Measurements from ENCODE around the gene CHRNA1. TPM values are rescaled to one million over a fixed set of nuclear protein-coding genes. Genes with fewer than 3 reads are reported as not detected.

The CHRNA1 gene
- total RNA-seq, 6 donors from 2014 or later, result 0.17 TPM; not detected in 5

GRCh38 chr2:174726212-174726611, 38.1 kb downstream of the CHRNA1 start:
- no peaks in the 10 kb centered on the region for H3K36me3 ChIP-seq
- H3K9me3 ChIP-seq, result no peaks in the 10 kb centered on the region
- H3K4me1 ChIP-seq, result peaks cover 8 to 14% (median 10%) of the 10 kb centered on the region in 4 donors
- ATAC-seq (ENCODE audit: low FRiP score in 2 of 2) (no peak), DNase-seq (no peak)
- H3K27ac ChIP-seq, result no peak overlapping the region
- peaks cover 0 to 12% (median 6%) of the 10 kb centered on the region in 4 donors for H3K27me3 ChIP-seq
- no peak for TF ChIP-seq EP300 (IDR thresholded peaks at IDR 0.05)
- TF ChIP-seq, protein P1, sequence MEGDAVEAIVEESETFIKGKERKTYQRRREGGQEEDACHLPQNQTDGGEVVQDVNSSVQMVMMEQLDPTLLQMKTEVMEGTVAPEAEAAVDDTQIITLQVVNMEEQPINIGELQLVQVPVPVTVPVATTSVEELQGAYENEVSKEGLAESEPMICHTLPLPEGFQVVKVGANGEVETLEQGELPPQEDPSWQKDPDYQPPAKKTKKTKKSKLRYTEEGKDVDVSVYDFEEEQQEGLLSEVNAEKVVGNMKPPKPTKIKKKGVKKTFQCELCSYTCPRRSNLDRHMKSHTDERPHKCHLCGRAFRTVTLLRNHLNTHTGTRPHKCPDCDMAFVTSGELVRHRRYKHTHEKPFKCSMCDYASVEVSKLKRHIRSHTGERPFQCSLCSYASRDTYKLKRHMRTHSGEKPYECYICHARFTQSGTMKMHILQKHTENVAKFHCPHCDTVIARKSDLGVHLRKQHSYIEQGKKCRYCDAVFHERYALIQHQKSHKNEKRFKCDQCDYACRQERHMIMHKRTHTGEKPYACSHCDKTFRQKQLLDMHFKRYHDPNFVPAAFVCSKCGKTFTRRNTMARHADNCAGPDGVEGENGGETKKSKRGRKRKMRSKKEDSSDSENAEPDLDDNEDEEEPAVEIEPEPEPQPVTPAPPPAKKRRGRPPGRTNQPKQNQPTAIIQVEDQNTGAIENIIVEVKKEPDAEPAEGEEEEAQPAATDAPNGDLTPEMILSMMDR (IDR thresholded peaks at IDR 0.05), result no peak
- TF ChIP-seq POLR2A (IDR thresholded peaks at IDR 0.05), result no peak
- TF ChIP-seq POLR2AphosphoS5 (IDR thresholded peaks at IDR 0.05), result no peak
- H3K4me3 ChIP-seq, result no peak overlapping the region
- WGBS, 2 donors, result 47 to 54% methylated on average over 4 of the region's 4 CpGs

DNA sequence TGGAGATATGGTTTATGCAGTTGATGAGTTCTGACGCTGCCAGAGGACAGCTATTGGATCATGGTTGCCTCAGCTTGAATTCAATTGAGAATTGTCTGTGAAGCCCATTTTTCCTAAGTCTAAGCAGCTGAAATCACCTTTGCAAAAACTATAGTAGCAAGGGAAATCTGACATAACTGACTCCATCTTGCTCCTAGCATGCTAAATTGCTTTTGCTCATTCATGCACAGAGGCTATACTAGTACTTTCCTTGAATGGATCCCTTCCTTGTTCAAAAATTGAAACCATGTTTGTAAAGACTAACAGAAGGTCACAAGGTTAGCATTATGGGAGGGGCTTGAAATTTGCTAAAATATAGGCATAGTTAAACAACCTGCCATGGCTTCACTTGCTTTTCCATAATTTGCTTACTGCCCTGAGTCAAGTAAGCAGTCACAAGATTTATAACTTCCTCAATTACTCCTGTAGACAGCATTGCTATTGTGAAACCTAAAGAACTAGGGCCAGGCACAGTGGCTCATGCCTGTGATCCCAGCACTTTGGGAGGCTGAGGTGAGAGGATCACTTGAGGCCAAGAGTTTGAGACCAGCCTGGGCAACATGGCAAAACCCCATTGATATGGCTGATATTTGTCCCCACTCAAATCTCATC, 41.2 kb downstream of the CHRNA1 start:
- no peak overlapping the region for H3K4me3 ChIP-seq
- WGBS, 2 donors, result 88 to 93% methylated on average over 1 of the region's 1 CpG
- ATAC-seq (ENCODE audit: low FRiP score in 2 of 2) (no peak), DNase-seq (no peak)
- no peaks in the 10 kb centered on the region for H3K9me3 ChIP-seq
- H3K27me3 ChIP-seq, result no peaks in the 10 kb centered on the region
- H3K4me1 ChIP-seq, result no peaks in the 10 kb centered on the region
- no peak for TF ChIP-seq POLR2AphosphoS5 (IDR thresholded peaks at IDR 0.05)
- TF ChIP-seq, protein P1 (IDR thresholded peaks at IDR 0.05), result no peak
- TF ChIP-seq POLR2A (IDR thresholded peaks at IDR 0.05), result no peak
- TF ChIP-seq EP300 (IDR thresholded peaks at IDR 0.05), result no peak
- H3K27ac ChIP-seq, result no peak overlapping the region
- no peaks in the 10 kb centered on the region for H3K36me3 ChIP-seq

GRCh38 chr2:174719016-174719415, 45.3 kb downstream of the CHRNA1 start:
- Histone ChIP-seq H3K36me3 (no peaks in the 10 kb centered on the region), H3K27ac (no peak overlapping the region), H3K9me3 (no peaks in the 10 kb centered on the region), H3K4me1 (no peaks in the 10 kb centered on the region), H3K27me3 (no peaks in the 10 kb centered on the region), H3K4me3 (no peak overlapping the region)
- 64 to 79% methylated on average over 4 of the region's 4 CpGs for WGBS, 2 donors
- no peak for TF ChIP-seq POLR2A (IDR thresholded peaks at IDR 0.05)
- no peak for TF ChIP-seq POLR2AphosphoS5 (IDR thresholded peaks at IDR 0.05)
- TF ChIP-seq, protein P1 (IDR thresholded peaks at IDR 0.05), result no peak
- TF ChIP-seq EP300 (IDR thresholded peaks at IDR 0.05), result no peak
- DNase-seq (no peak), ATAC-seq (ENCODE audit: low FRiP score in 2 of 2) (no peak)

- ATAC-seq (ENCODE audit: low FRiP score in 2 of 2), result no peak
- no peak for DNase-seq
- Histone ChIP-seq H3K4me3 (no peak overlapping the region), H3K4me1 (no peaks in the 10 kb centered on the region), H3K36me3 (no peaks in the 10 kb centered on the region), H3K27me3 (no peaks in the 10 kb centered on the region), H3K27ac (no peak overlapping the region), H3K9me3 (no peaks in the 10 kb centered on the region)
- TF ChIP-seq POLR2A (IDR thresholded peaks at IDR 0.05) (no peak), POLR2AphosphoS5 (IDR thresholded peaks at IDR 0.05) (no peak), EP300 (IDR thresholded peaks at IDR 0.05) (no peak)
- TF ChIP-seq, protein P1 (IDR thresholded peaks at IDR 0.05), result no peak
- WGBS, 2 donors, result 48 to 78% methylated on average over 4 of the region's 4 CpGs
Observed at GRCh38 chr2:174718591-174718990, 45.7 kb downstream of the CHRNA1 start.

- H3K36me3 ChIP-seq, result no peaks in the 10 kb centered on the region
Observed at GRCh38 chr2:174717916-174718315, 46.4 kb downstream of the CHRNA1 start.

More at GRCh38 chr2:174717916-174718315, 46.4 kb downstream of the CHRNA1 start:
- TF ChIP-seq, protein P1 (IDR thresholded peaks at IDR 0.05), result no peak
- no peak for TF ChIP-seq POLR2AphosphoS5 (IDR thresholded peaks at IDR 0.05)
- TF ChIP-seq POLR2A (IDR thresholded peaks at IDR 0.05), result no peak
- TF ChIP-seq EP300 (IDR thresholded peaks at IDR 0.05), result no peak
- H3K9me3 ChIP-seq, result no peaks in the 10 kb centered on the region
- no peak for ATAC-seq (ENCODE audit: low FRiP score in 2 of 2)
- no peaks in the 10 kb centered on the region for H3K4me1 ChIP-seq
- no peak overlapping the region for H3K27ac ChIP-seq
- DNase-seq, result no peak
- no peak overlapping the region for H3K4me3 ChIP-seq
- WGBS, 2 donors, result 87 to 92% methylated on average over 3 of the region's 3 CpGs
- no peaks in the 10 kb centered on the region for H3K27me3 ChIP-seq
